GM12874 (cell line): Measurements from ENCODE around the gene CDC42BPA.

ENCODE experiments used
- CTCF ChIP-seq: IDR thresholded peaks from 2 replicates; pipeline ENCODE4 v1.5.1; 2011; ENCODE audit warnings: low read depth, mild to moderate bottlenecking, control low read depth, low read length, moderate library complexity; ENCODE audit not compliant: insufficient read depth

Gene CDC42BPA

GRCh38 chr1:227357927-227358302 lies 39.6 kb upstream of the CDC42BPA start:
- TF ChIP-seq CTCF, result no peak

DNA sequence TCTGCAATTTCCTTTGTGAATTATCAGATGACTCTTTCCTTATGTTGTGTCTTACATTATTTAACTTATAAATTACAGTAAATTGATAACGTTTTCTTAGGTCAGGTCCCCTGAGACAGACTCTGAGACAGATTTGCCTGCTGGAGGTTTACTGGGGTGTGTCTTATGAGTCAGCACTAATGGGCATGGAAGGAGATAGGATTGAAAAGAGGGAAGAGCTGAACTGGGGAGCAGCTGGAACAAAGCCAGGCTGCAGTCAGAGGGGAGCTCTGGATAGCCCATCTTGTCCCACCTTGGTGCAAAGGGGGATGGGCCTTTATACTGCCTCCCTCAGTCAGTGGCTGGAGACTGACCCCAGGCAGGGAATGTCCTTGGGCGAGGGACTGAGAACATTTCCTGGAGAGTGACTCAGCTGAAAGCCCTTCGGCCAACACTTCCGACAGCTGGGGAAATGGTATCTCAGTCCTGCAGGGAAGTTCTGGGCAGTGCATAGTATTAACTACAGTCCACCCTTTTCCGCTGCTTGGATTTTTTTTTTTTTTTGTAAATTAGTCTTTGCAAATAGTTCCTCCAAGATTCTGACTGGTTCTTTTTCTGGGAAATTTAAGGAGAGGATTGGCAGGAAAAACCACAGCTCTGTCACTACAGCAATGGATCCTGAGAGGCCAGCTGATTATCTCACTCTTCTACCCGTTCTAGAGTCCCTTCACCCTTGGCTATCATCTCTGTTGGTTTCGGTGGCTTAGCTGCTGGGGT lies 39.1 kb upstream of the CDC42BPA start:
- TF ChIP-seq CTCF, result no peak

GRCh38 chr1:227356620-227357146 lies 38.4 kb upstream of the CDC42BPA start:
- no peak for TF ChIP-seq CTCF

GRCh38 chr1:227355542-227356245 lies 37.4 kb upstream of the CDC42BPA start:
- TF ChIP-seq CTCF, result no peak

GRCh38 chr1:227353186-227353585 lies 34.9 kb upstream of the CDC42BPA start:
- no peak for TF ChIP-seq CTCF

- TF ChIP-seq CTCF, result no peak
Observed at GRCh38 chr1:227351443-227351842, 33.2 kb upstream of the CDC42BPA start.

DNA sequence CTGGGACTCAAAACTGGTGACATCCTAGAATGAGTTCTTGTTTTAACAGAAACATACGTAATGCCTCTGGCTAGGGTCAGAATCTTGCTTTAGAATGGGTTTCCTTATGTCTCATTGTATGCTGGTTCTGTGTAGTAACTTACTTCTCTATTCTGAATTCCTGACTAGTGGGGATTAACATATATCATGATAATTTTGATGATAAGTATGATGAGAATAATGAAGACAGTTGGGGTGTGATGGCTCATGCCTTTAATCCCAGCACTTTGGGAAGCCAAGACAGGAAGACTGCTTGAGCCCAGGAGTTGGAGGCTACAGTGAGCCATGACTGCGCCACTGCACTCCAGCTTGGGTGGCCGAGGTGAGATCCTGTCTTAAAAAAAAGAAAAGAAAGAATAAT lies 31.7 kb upstream of the CDC42BPA start:
- TF ChIP-seq CTCF, result no peak
